ENCODE data around the gene KMT2C. TPM values are rescaled to one million over a fixed set of nuclear protein-coding genes. Genes with fewer than 3 reads are reported as not detected.

The KMT2C gene
- polyA plus RNA-seq, 1 donor from 2014 or later = 29.8 TPM

- H3K36me3 ChIP-seq (ENCODE audit: insufficient read depth, low read length) = no peaks in the 10 kb centered on the region
- H4K20me1 ChIP-seq (ENCODE audit: insufficient read depth) = no peaks in the 10 kb centered on the region
- H3K9me3 ChIP-seq (ENCODE audit: low read length) = no peaks in the 10 kb centered on the region
- H3K9me2 ChIP-seq (ENCODE audit: insufficient read depth, low read length) = no peaks in the 10 kb centered on the region
- no peaks in the 10 kb centered on the region for H3F3A ChIP-seq (ENCODE audit: insufficient read depth, low read length, poor library complexity, severe bottlenecking)
- H3K79me2 ChIP-seq (replicated peaks; ENCODE audit: insufficient read depth, low read length) = no peaks in the 10 kb centered on the region
- TF ChIP-seq SMC3 (conservative IDR thresholded peaks at IDR 0.05; ENCODE audit: poor library complexity) (no peak), TAF1 (IDR thresholded peaks at IDR 0.05; ENCODE audit: low read depth) (no peak), RAD21 (conservative IDR thresholded peaks at IDR 0.05) (no peak), POLR2AphosphoS5 (IDR thresholded peaks at IDR 0.05) (no peak), MXI1 (conservative IDR thresholded peaks at IDR 0.05; ENCODE audit: poor library complexity, severe bottlenecking) (no peak), EZH2 (IDR thresholded peaks at IDR 0.05; ENCODE audit: borderline replicate concordance, insufficient read depth, low read length, poor library complexity, severe bottlenecking) (no peak), CTCF (IDR thresholded peaks at IDR 0.05; ENCODE audit: poor library complexity, severe bottlenecking) (no peak), REST (IDR thresholded peaks at IDR 0.05; ENCODE audit: borderline replicate concordance) (no peak), EP300 (conservative IDR thresholded peaks at IDR 0.05; ENCODE audit: poor library complexity, severe bottlenecking) (no peak)
- H3K4me3 ChIP-seq (ENCODE audit: low read length) = no peak overlapping the region
- no peak overlapping the region for H3K9ac ChIP-seq (ENCODE audit: low read length)
- no peak overlapping the region for H3K4me2 ChIP-seq (ENCODE audit: low read length)
- no peak overlapping the region for H2AFZ ChIP-seq (ENCODE audit: low read depth, low read length)
- no peaks in the 10 kb centered on the region for H3K27me3 ChIP-seq (ENCODE audit: insufficient read depth, low read depth, low read length)
- H3K27ac ChIP-seq (ENCODE audit: low read length) = no peak overlapping the region
Observed at GRCh38 chr7:152478140-152478539, 42.3 kb upstream of the KMT2C start.

GRCh38 chr7:152477079-152477478, 41.3 kb upstream of the KMT2C start:
- Histone ChIP-seq H3K36me3 (ENCODE audit: insufficient read depth, low read length) (no peaks in the 10 kb centered on the region), H4K20me1 (ENCODE audit: insufficient read depth) (no peaks in the 10 kb centered on the region), H3K27me3 (ENCODE audit: insufficient read depth, low read depth, low read length) (no peaks in the 10 kb centered on the region), H3K27ac (ENCODE audit: low read length) (no peak overlapping the region), H3K9me2 (ENCODE audit: insufficient read depth, low read length) (no peaks in the 10 kb centered on the region), H3K4me2 (ENCODE audit: low read length) (no peak overlapping the region), H3K79me2 (replicated peaks; ENCODE audit: insufficient read depth, low read length) (no peaks in the 10 kb centered on the region), H3F3A (ENCODE audit: insufficient read depth, low read length, poor library complexity, severe bottlenecking) (no peaks in the 10 kb centered on the region), H3K9ac (ENCODE audit: low read length) (no peak overlapping the region), H3K9me3 (ENCODE audit: low read length) (no peaks in the 10 kb centered on the region), H2AFZ (ENCODE audit: low read depth, low read length) (no peak overlapping the region), H3K4me3 (ENCODE audit: low read length) (no peak overlapping the region)
- no peak for TF ChIP-seq RAD21 (conservative IDR thresholded peaks at IDR 0.05)
- TF ChIP-seq SMC3 (conservative IDR thresholded peaks at IDR 0.05; ENCODE audit: poor library complexity) = no peak
- no peak for TF ChIP-seq EZH2 (IDR thresholded peaks at IDR 0.05; ENCODE audit: borderline replicate concordance, insufficient read depth, low read length, poor library complexity, severe bottlenecking)
- no peak for TF ChIP-seq REST (IDR thresholded peaks at IDR 0.05; ENCODE audit: borderline replicate concordance)
- TF ChIP-seq TAF1 (IDR thresholded peaks at IDR 0.05; ENCODE audit: low read depth) = no peak
- no peak for TF ChIP-seq MXI1 (conservative IDR thresholded peaks at IDR 0.05; ENCODE audit: poor library complexity, severe bottlenecking)
- TF ChIP-seq EP300 (conservative IDR thresholded peaks at IDR 0.05; ENCODE audit: poor library complexity, severe bottlenecking) = no peak
- TF ChIP-seq POLR2AphosphoS5 (IDR thresholded peaks at IDR 0.05) = no peak
- no peak for TF ChIP-seq CTCF (IDR thresholded peaks at IDR 0.05; ENCODE audit: poor library complexity, severe bottlenecking)
